Parathyroid adenoma (tissue), 2 donors: ENCODE measurements around the gene WDFY2.

Experiments
- H2AFZ ChIP-seq: fragments of 300-600 bp; sonication (generic); one replicate; pipeline ENCODE4 v1.7.0; 2017; ENCODE audit warnings: antibody characterized with exemption, mild to moderate bottlenecking
- H3K27ac ChIP-seq: fragments of 300-600 bp; sonication (generic); one replicate; pipeline ENCODE4 v1.7.0; 2017
- H3K27me3 ChIP-seq: fragments of 300-600 bp; sonication (generic); one replicate; pipeline ENCODE4 v1.7.0; 2017; ENCODE audit warnings: low read length; ENCODE audit not compliant: control insufficient read depth, insufficient read depth
- H3K36me3 ChIP-seq: fragments of 300-600 bp; sonication (generic); one replicate; pipeline ENCODE4 v1.7.0; 2017; ENCODE audit warnings: low read length; ENCODE audit not compliant: control insufficient read depth, insufficient read depth
- H3K4me1 ChIP-seq: fragments of 300-600 bp; sonication (generic); one replicate; pipeline ENCODE4 v1.7.0; 2017; ENCODE audit warnings: control low read depth
- H3K4me2 ChIP-seq: fragments of 300-600 bp; sonication (generic); one replicate; pipeline ENCODE4 v1.7.0; 2017; ENCODE audit warnings: low read length
- H3K4me3 ChIP-seq: fragments of 300-600 bp; sonication (generic); one replicate; pipeline ENCODE4 v1.7.0; 2017; ENCODE audit warnings: low read depth, low read length
- H3K79me2 ChIP-seq: fragments of 300-600 bp; sonication (generic); one replicate; pipeline ENCODE4 v1.7.0; 2017; ENCODE audit warnings: control low read depth
- H3K9ac ChIP-seq: fragments of 300-600 bp; sonication (generic); one replicate; pipeline ENCODE4 v1.7.0; 2017; ENCODE audit warnings: mild to moderate bottlenecking
- H3K9me3 ChIP-seq: fragments of 300-600 bp; sonication (generic); one replicate; pipeline ENCODE4 v1.7.0; 2017; ENCODE audit warnings: low read length; ENCODE audit not compliant: control insufficient read depth
- CTCF ChIP-seq: fragments of 300-600 bp; sonication (generic); IDR thresholded peaks from one replicate; pipeline ENCODE4 v1.7.0; 2017; ENCODE audit warnings: antibody characterized with exemption, mild to moderate bottlenecking
- donor health status: primary hyperparathyroidism.

The WDFY2 gene

DNA sequence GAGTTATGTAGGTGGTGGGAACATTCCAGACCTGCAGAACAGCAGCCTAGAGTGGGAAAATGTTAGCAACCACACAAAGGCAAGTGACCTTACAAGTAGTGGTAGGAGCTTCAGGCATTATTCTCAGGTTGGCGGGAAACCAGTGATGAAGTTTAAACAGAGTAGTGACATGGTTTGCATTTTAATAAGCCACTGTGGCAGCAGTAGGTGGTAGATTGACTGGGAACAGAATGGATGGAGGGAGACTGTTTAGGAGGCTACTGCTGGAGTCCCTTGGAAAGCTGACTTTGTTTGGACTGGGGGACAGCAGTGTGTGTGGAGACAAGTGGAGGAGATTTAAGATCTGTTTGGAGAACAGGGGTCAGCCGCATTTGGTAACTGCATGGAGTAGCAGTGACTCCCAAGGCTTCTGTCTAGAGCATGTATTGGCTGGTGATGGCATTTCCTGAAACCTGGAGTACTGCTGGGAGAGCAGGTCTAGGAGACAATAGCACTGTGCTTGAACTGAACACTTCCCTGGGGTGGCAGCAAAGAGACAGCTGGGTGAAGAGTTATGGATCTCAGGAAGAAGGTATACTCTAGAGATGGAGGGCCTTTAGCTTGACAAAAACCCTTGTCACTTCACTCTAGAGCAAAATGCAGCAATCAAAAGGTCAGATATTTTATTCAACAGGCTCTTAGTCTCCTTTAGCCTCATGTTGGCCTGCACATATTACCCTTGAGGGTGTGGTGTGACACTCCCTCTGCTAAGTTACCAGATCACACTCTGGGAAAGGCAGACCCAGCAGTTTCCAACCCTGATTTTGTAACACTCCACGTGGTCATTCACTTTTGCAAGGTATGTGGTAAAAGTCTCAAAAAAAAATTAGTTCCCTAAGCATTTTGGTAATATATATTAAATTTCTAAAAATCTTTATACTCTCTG is 149.4 kb downstream of the WDFY2 start:
- H3K79me2 ChIP-seq = no peaks in the 10 kb centered on the region
- H3K27me3 ChIP-seq = no peaks in the 10 kb centered on the region
- no peaks in the 10 kb centered on the region for H3K9me3 ChIP-seq
- H3K27ac ChIP-seq = no peak overlapping the region
- H3K36me3 ChIP-seq = no peaks in the 10 kb centered on the region
- H3K9ac ChIP-seq = no peak overlapping the region
- H3K4me2 ChIP-seq = no peak overlapping the region
- no peaks in the 10 kb centered on the region for H3K4me1 ChIP-seq
- TF ChIP-seq CTCF = no peak
- no peak overlapping the region for H2AFZ ChIP-seq
- no peak overlapping the region for H3K4me3 ChIP-seq

GRCh38 chr13:51734786-51735185 is 150.5 kb downstream of the WDFY2 start:
- H2AFZ ChIP-seq = no peak overlapping the region
- H3K9ac ChIP-seq = no peak overlapping the region
- H3K4me3 ChIP-seq = no peak overlapping the region
- H3K4me2 ChIP-seq = no peak overlapping the region
- no peaks in the 10 kb centered on the region for H3K9me3 ChIP-seq
- no peaks in the 10 kb centered on the region for H3K36me3 ChIP-seq
- H3K79me2 ChIP-seq = no peaks in the 10 kb centered on the region
- no peaks in the 10 kb centered on the region for H3K27me3 ChIP-seq
- H3K4me1 ChIP-seq = no peaks in the 10 kb centered on the region
- no peak for TF ChIP-seq CTCF
- H3K27ac ChIP-seq = no peak overlapping the region

- Histone ChIP-seq H3K79me2 (peaks cover 3% of the 10 kb centered on the region), H3K9ac (no peak overlapping the region), H2AFZ (no peak overlapping the region), H3K4me3 (no peak overlapping the region), H3K4me2 (no peak overlapping the region), H3K4me1 (no peaks in the 10 kb centered on the region), H3K9me3 (no peaks in the 10 kb centered on the region), H3K36me3 (no peaks in the 10 kb centered on the region), H3K27me3 (no peaks in the 10 kb centered on the region), H3K27ac (no peak overlapping the region)
- TF ChIP-seq CTCF = no peak
Measured at GRCh38 chr13:51737609-51738008, 153.3 kb downstream of the WDFY2 start.

DNA sequence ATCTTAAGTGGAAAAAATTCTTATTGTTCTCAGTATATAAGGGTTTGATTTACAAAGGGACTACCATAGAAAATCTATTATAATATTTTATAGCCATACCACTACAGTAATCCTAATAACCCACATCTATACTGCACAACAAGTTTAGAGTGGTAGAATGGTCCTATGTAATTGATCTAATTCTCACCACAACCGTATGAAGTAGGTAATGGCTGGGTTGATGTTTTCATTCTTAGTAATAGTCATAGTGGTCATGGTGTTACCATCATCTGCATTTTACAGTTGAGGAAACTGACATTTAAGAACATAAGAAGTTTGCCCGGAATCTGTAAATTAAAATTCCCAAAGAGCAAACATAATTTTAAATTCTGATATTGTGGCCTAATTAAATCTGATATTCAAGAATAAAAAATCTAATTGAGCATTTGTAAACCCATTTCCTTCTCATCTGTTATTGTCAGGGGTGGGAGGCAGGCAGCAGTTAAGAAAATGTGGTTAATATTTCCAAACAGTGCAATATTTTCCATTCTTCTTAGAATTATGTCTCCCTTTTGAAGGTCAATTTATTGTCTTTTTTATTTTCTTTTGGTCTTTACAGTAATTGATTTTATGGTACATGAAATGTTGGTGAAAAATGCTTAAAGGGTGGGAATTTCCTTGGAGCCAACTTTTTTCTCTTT is 154.1 kb downstream of the WDFY2 start:
- Histone ChIP-seq H3K4me2 (no peak overlapping the region), H3K9ac (no peak overlapping the region), H3K4me1 (no peaks in the 10 kb centered on the region), H2AFZ (no peak overlapping the region), H3K79me2 (peaks cover 3% of the 10 kb centered on the region), H3K27ac (no peak overlapping the region), H3K27me3 (no peaks in the 10 kb centered on the region), H3K9me3 (no peaks in the 10 kb centered on the region), H3K36me3 (no peaks in the 10 kb centered on the region), H3K4me3 (no peak overlapping the region)
- no peak for TF ChIP-seq CTCF
